Ecto neural progenitor cell (in vitro differentiated cells): ENCODE data around the gene PRXL2A.
A peak's percentile ranks its signal among the peaks of the same experiment; 100 is the strongest.

Source experiments
- DNase-seq: peaks from one replicate; pipeline ENCODE4 v3.0.0-alpha.2; 2018; ENCODE audit warnings: low spot score

Gene PRXL2A

DNA sequence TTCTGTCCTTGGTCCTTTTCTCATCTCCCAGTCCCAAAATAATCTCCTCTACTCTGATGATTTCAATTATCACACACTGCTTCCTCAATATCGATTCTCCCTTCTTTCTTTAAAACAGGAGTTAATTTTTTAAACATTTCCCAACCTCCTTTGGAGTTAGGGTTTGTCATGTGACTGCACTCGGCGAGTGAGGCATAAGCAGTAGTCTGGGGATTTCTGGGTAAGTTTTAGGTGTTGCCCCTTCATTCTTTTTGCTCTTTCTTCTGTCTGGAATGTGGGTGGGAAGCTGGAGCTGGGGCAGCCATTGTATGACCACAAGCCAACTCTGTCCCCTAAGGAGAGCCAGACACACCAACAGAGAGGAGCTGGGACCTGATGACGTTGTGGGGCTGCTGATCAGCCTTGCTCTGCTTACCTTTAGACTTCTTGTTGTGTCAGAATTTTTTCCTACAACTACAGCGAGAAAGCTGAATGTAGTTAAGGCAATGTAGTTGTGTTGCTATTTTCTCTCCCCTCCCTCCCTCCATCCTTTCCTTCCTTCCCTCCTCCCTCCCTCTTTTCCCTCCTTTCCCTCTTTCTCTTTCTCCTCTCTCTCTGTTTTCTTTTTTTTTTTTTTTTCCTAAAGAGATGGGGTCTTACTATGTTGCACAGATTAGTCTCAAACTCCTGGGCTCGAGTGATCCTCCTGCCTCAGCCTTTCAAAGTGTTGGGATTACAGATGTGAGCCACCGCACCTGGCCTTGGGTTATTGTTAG, 39.3 kb downstream of the PRXL2A start:
- no peak for DNase-seq

DNA sequence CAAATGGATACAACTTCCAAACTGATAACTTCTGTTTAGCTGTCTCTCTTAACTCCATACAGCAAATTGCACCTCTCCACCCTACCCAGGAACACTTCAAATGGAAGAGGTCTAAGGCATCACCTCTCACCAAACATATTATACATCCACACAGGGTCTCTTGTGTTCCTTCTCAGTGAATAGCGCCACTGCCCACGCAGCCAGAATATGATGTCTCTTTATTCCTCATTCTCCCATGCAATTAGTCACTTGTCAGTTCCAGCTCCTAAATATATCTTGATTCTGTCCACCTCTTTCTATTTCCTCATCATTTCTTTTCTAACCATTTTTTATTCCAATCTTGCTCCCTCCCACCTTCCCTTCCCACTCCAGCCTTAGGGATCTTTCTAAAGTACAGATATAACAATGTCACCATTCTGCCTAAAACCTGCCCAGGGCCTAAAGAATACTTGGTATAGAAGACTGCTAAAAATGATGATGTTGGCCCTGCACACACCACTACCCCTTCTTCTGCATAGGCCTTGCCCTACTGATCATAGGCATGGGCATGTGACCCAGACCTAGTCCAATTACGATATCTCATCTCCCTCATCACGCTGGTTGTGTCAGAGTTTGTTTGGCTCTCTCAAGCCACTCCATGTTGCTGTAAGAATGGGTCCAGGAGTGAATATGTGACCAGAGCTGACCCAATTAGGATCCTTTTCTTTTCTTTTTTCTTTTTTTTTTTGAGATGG, 40.0 kb downstream of the PRXL2A start:
- no peak for DNase-seq

DNA sequence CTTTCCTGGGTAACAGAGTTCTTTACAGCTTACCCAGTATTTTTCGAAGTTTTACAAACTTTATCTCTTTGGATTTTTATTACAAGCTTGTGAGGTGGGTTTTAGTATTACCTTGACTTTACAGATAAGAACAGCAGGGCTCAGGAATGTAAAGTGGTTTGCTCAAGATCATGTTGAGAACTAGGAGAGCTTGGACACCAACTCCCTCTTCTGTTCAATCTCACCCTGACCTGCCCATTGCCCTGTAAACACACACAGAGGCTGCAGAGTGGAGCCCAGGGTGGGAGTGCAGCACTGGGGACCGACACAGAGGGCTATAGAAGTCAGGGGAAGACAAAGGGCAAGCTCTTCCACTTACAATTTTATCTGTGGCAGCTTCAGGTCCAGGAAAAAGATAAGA, 41.2 kb downstream of the PRXL2A start:
- DNase-seq: no peak

DNA sequence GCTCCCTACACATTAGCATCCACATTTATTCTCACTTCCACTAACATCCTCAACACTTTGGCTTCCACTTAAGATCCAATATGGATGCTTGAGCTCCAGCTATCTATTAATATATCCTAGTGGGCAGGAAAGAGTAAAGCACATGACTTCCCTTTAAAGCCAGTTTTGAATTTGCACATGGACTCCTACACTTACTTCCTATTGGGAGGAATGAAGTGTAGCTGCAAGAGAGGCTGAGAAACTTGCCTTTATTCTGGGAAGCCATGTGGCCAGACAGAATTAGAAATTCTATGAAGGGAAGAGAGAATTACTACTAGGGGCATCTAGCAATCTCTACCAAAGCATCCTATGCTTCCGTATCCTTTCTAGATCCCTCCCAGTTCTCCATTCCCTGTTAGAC, 42.8 kb downstream of the PRXL2A start:
- DNase-seq: no peak

DNA sequence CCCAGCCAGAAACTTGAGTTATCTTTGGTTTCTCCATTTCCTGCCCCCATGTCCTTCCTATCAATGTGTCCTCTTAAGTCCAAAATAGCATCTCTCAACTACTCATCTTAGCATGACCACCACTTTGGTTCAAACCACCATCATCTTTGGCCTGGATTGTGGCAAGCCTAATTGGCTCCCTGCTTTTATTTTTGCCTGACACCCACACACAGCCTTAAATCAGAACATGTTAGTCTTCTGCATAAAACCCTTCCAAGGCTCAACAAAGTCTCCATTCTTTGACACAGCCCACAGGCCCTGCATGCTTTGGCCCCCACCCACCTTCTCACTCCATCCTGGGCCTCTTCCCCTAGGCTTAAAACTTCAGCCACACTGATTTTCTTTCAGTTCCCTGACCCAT, 43.7 kb downstream of the PRXL2A start:
- no peak for DNase-seq

DNA sequence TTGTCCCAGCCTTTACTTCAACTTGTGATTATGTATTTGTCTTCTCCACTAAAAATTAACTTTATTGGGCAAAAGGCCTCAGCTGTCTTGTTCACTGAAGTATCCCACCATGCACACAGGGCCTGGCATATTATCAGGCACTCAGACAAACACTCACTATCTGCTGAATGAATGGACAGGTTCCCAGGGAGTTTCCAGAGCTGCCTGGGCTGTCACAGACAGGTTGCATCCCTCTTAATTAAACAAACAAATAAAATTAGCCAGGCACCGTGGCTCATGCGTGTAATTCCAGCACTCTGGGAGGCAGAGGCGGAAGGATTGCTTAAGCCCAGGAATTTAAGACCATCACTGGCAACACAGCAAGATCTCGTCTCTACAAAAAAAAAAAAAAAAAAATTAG, 44.3 kb downstream of the PRXL2A start:
- no peak for DNase-seq

DNA sequence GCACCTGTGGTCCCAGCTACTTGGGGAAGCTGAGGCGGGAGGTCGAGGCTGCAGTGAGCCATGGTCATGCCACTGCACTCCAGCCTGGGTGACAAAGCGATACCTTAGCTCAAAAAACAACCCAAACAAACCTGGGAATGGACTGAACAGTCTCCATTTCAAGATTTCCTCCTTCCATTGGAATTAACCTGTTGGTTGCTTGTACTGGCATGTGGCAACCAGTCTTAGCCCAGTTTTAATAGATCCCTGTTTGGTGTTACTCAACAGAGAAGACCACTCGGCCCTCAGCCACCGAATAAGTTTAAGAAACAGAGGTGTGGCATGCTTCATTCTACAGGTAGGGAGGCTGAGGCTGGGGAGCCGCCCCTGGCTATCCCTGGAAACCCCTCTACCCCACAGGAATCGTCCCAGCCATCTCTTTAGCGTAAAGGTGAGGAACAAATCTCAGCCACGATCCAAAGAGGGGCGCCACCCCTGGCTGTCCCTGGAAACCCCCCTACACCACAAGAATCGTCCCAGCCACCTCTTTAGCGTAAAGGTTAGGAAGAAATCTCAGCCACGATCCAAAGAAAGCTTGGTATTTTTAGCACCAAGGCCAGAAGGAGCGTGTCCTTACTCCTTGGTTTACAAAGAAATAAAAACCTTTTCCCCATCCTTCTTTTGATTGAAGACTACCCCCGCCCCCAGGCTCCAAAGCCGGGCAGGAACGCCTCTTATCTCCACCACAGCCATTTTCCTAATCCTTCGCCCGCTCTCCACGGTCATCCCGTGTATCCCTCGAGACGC, 44.9 kb downstream of the PRXL2A start:
- DNase-seq: no peak

DNA sequence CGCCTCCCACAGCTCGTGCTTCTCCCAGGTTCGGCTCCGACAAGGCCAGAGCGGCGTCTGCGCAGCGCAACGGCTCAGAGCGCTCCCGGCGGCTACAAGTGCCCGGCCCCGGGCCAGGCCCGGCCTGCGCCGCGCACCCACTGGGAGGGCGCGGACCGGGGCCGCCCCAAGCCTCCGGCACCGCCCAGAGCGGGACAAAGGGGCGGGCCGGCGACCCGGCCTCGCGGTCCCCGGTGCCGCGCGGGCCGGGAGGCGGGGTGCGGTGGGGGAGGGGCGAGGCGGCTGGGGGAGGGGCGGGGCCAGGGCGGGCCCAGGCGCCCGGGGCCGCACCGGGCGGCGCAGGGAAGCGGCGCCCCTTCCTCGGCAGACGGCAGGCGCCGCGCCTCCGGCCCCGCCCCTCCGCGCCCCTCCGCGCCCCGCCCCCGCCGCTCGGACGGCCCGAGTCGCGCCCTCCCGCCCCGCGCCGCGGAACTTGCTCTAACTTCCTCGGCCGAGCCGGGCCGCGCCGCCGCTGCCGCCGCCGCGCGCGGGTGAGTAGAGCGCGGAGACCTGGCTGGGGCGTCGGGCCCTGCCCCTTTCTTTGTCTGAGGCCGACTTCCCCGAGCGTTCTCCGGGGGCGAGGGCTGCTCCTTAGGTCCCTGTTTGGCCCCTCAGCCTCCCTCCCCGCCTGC, 45.6 kb downstream of the PRXL2A start, which contains the start of gene TSPAN14:
Gene TSPAN14, plus strand, starts transcription at position 469 of the 671 bp plus-strand sequence. CDS start 34,924 bp downstream, outside the sequence.
- DNase-seq: peak; percentile 88

DNA sequence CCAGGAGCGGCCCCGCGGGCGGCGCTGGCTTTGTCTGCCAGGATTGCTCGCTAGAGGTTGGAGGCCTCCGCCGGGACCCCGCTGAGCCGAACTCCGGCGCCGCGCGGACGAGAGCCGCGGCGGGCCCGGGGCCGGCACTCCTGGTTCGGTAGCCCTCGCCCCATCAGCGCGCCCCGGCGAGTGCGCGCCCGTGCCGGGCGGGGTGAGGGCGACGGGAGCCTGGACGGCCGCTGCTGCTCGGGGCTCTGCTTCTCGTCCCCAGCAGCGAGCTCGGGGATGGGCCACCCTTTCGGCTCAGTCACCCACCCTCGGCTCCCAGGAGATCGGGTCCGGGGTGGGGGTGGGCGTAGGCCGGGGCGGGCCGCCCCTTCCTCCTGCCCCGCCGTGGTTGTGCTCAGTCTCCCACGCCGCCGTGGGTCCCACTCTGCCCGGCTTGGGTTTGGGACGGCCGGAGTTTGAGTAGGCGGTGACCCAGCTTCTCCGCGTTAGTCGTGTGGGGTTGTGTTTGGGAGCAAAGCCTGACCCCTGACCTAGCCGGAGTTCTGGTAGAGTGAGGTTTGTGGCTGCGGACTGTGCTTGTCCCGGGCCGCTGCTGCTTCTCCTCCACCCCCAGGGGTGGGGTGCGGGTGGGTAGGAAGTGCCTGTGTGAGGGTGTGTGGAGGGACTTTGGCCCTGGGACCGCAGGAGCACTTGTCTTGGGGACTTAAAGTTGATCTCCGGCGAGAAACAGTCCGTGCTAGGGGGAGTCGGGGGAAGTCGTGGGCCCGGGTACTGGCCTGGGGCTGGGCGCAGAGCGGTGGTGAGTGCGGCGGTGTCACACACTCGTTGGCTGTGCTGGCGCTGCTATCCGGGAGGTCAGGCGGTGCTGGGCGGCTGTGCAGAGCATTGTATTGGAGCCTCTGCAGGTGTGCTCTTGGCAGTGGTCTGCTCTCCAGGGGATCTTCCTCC, 46.4 kb downstream of the PRXL2A start:
- DNase-seq: no peak

DNA sequence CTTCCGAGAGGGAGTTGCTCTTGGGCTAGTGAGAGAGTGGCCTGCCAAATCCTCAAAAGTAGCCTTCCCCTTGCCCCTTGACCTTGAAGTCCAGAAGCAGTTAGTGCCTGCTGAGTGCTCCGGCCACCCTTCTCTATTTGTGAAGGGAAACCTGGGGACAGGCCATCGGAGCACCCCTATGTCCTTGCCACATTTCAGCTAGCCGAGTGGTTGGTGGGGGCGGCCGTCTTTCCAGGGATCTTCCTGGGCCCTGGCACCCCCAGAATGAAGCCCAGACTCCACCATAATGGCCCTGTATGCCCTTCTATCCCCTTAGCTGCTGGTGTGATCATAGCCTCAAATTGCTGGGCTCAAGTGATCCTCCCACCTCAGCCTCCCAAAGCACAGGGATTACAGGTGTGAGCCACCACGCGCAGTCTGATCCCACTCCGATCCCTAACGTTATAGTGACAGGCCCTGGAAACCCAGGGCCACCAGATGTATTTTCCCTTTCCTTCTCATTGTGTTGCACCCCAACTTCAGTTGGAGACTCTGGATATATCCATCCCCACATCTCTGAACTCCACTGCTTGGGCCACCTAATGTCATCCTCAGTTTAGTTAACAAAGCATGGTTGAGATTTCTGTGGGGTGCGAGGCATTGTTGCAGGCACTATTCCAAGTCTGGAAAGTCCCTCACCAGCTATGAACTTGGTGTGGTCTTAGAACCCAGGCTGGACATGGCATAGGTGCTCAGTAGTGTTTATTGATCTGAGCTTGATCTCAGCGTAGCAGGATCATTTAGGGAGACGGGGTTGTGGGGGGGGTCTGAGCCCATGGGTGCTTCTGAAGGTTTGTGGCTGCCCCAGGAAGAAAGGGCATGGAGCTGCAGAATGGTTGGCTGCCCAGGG, 47.4 kb downstream of the PRXL2A start:
- DNase-seq: no peak

DNA sequence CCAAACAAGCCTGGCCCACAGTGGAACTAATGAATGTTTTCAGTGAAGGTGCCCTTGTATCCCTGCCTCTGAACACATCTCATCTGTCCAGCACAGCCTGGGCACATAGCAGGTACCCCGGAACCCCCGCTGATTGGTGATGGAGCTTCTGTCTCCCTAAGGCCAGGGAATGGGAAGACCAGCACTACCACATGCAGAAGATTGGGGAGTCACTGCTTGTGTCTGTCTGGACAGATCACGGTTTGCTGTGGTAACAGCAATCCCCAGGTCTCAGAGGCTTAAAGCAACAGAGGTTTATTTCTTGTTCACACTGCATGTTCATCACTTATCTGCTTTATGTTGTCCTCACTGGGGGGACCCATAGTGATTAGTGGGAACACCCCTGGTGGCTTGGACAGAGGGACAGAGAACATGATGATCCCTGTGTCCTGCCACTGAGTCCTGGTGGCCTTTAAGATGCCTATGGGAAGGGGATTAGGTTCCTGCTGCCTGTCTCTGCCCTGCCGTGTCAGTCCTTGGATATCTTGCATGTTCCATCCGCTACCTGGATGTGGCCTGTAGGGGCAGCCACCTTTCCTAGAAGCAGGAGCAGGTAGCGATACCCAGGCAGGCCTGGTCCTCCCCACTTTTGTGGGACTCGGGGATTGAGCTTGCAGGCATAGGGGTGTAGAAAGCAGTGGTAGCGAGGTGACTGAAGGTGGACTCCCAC, 49.4 kb downstream of the PRXL2A start:
- no peak for DNase-seq

DNA sequence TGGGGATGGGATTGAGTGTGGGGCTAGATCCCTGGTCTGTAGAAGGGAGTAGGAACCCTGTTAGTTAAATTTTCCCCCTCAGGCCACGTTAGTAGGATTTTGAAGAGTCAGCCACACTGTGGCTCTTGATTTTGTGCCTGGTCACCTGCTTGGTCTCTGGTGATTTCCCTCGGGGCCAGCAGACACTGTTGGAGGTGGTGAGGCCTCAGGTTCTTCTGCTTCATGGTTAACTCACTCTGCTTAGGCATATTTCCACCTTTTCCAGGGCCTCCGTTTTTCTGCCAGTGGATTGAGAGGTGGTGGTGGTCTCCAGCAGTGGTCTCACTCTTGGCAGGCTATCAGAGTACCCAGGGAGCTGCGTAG, 49.9 kb downstream of the PRXL2A start:
- DNase-seq: no peak

DNA sequence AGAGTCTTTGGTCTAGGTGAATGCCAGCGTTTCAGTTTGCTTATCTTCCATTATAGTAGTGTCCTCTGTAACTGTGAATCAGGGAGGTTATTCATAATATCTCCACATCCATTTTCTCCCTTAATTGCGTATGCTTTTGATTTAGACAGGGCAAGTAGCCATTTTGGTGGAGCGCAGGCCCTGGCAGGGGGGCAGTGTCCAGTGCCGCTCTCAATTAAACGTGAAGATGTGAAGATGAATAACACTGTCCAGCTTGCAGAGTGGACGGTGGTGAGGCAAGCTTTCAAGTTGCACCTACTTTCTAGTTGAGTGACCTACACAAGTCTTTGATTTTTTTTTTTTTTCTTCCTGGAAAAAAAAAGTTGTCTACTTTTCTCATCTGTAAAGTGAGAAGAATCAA, 50.3 kb downstream of the PRXL2A start:
- DNase-seq: no peak

DNA sequence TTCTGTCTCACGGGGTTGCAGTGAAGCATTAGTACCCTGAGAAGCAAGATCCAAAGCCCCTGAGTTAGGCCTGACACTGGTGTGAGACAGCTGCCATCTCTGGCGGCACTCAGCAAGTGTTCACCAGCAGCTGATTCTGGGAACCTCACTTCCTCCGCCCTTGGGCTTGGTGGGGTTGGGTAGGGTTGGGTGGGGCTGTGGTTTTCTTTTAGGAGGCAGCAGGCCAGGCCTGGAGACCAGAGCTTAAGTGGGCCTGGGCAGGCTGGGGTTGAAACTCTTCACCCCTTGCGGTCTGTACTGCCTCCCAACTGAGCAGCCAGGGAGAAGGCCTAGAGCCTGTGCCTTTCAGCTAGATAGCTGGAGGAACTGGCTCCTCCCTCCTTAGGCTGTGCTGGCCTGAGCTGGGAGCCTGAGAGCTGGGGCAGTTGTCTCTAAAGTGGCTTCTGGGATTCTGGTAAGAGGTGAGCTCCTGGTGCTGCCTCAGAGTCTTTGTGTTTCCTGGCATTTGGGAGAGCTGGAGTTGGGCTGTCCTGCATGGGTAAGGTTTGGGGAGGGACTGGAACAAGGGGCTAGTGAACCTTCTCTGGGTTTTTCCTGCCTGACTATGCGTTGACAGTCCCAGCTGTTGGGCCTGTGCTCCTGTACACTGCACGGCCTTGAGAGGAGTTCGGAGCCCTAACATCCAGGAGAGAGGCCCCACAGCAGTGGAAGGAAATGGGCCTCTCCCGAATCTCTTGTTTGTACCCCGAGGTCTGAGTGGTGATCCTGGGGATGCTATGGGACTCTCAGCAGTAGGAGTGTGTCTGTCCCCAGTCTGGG, 50.9 kb downstream of the PRXL2A start:
- no peak for DNase-seq

DNA sequence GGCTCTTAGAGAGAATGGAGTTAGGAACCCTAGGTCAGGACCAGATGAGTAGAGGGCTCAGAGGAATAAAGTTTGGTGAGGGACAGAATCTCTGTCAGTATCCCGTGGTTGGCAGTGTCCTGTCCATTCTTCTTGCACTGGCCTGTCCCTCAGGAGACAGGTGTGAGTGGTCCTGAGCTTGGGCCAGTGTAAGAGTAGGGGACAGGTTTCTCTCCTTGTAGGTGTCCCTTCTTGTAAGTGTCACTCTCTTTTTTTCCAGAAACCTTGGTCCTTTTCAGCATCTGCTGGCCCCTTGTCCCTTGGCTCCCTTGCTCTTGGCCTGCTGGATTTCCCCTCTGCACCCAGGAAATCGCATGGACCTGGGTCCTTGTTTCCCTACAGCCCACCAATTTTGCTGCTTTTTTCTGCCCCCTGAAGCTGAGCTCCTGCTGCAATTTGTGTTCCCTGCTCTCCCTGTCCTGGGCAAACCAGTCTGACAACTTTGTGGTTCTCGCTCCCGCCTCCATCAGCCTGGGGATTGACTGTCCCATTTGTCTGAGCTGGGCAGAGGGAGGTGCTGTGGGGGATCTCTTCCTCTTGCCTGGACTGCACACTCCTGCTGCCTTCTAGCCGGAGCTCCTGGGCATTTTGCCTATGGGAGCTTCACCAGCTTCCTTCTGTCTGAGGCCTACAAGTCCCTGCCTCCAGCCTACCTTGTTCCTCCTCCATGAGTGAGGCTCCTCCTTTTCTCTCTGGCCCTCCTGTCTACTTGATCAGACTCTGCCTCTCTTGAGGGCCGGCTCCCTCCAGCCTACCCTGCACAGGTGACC, 52.3 kb downstream of the PRXL2A start:
- no peak for DNase-seq

DNA sequence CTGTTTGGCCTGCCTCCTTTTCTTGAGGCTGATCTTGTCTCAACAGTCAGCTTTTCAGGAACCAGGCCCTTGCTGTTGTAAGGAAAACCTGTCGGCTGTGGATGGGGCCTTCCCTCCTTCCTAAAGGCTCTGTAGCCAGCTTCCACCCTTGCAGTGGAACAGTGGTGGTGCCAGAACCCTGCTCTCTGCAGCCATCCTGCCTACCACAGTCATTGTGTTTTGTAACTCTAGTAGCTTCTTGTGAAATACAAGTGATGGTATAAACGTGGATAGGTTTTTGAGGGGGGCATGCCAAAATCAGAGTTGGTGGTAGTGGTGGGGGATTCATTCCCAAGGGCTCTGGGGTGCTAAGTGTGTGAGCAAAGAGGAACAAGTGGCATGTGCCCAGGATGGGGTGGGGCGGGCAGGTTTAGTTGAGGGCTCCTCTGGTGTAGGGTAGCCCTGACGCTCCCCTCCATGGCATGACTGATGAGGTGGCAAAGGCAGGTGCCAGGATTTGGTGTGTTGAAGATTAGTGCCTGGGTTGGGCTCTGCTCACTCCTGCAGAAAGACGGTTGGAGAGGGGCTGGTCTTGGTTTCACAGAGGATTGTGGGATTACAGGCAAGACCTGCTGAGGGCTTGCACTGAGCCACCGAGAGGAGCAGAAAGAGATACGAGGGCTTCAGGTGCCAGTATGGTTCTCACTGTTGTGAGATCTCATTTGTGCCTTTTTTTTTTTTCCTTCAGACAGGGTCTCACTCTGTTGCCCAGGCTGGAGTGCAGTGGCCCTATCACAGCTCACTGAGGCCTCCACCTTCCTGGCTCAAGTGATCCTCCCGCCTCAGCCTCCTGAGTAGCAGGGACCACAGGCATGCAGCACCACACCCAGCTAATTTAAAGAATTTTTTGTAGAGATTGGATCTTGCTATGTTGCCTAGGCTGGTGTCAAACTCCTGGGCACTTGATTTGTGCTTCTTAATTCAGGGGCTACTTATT, 53.1 kb downstream of the PRXL2A start:
- no peak for DNase-seq
